ENCODE measurements around the gene BEAN1. TPM values are rescaled to one million over a fixed set of nuclear protein-coding genes. Genes with fewer than 3 reads are reported as not detected.

BEAN1 gene
- polyA plus RNA-seq, 3 donors: 0.12 to 0.81 TPM; not detected in 1

GRCh38 chr16:66468321-66468965 is 41.3 kb downstream of the BEAN1 start:
- no peaks in the 10 kb centered on the region for H3K79me2 ChIP-seq (ENCODE audit: insufficient read depth, low read length)
- peaks cover 2% of the 10 kb centered on the region for H3K4me1 Mint-ChIP-seq
- no peaks in the 10 kb centered on the region for H3K36me3 Mint-ChIP-seq
- no peak overlapping the region for H3K27ac Mint-ChIP-seq
- WGBS (ENCODE audit: insufficient coverage): 91% methylated on average over 9 of the region's 11 CpGs
- no peak overlapping the region for H2AFZ ChIP-seq (ENCODE audit: insufficient read depth, low read depth, low read length, poor library complexity, severe bottlenecking)
- intact Hi-C loops (cut with micrococcal nuclease): no loop called here
- peaks cover 0 to 7% (median 5%) of the 10 kb centered on the region in 7 donors for H3K9me3 Mint-ChIP-seq
- no peaks in the 10 kb centered on the region for H3K9me3 ChIP-seq (replicated peaks in 1 of 2; ENCODE audit: control insufficient read depth in 1 of 2, insufficient read depth in 1 of 2, low read length in 2 of 2)
- peaks cover 8 to 14% (median 11%) of the 10 kb centered on the region in 3 donors for H3K27me3 Mint-ChIP-seq (ENCODE audit: low read depth in 3 of 3)
- H3K27me3 ChIP-seq (ENCODE audit: control insufficient read depth in 2 of 2, insufficient read depth in 2 of 2, low read length in 2 of 2): no peaks in the 10 kb centered on the region
- no peak overlapping the region for H3K27ac ChIP-seq (ENCODE audit: low read depth in 1 of 2, low read length in 2 of 2)
- no peaks in the 10 kb centered on the region for H4K20me1 ChIP-seq (ENCODE audit: insufficient read depth, low read length)
- no peak overlapping the region for H3K4me3 ChIP-seq (replicated peaks in 1 of 3; ENCODE audit: low read depth in 2 of 3, low read length in 3 of 3)
- H3K4me1 ChIP-seq (ENCODE audit: control insufficient read depth in 1 of 2, insufficient read depth in 2 of 2, low read length in 2 of 2): no peaks in the 10 kb centered on the region
- H3K9ac ChIP-seq (ENCODE audit: insufficient read depth, low read length, poor library complexity, severe bottlenecking): no peak overlapping the region
- no peak overlapping the region for H3K4me3 Mint-ChIP-seq
- no peak overlapping the region for H3K4me2 ChIP-seq (replicated peaks; ENCODE audit: extremely low read depth, low read length, poor library complexity, severe bottlenecking)
- no peak for DNase-seq
- no peak for TF ChIP-seq CTCF (IDR thresholded peaks at IDR 0.05)
- no peaks in the 10 kb centered on the region for H3K36me3 ChIP-seq (replicated peaks in 1 of 2; ENCODE audit: control insufficient read depth in 1 of 2, insufficient read depth in 2 of 2, low read length in 2 of 2)

GRCh38 chr16:66469291-66469946 is 42.3 kb downstream of the BEAN1 start:
- Mint-ChIP-seq H3K4me3 (no peak overlapping the region), H3K27ac (no peak overlapping the region), H3K36me3 (no peaks in the 10 kb centered on the region), H3K9me3 (peaks cover 0 to 7% (median 5%) of the 10 kb centered on the region in 7 donors), H3K4me1 (peaks cover 2% of the 10 kb centered on the region), H3K27me3 (ENCODE audit: low read depth in 3 of 3) (peaks cover 3 to 13% (median 11%) of the 10 kb centered on the region in 3 donors)
- no peak overlapping the region for H2AFZ ChIP-seq (ENCODE audit: insufficient read depth, low read depth, low read length, poor library complexity, severe bottlenecking)
- H3K27ac ChIP-seq (ENCODE audit: low read depth in 1 of 2, low read length in 2 of 2): no peak overlapping the region
- H3K9me3 ChIP-seq (replicated peaks in 1 of 2; ENCODE audit: control insufficient read depth in 1 of 2, insufficient read depth in 1 of 2, low read length in 2 of 2): no peaks in the 10 kb centered on the region
- intact Hi-C loops (cut with micrococcal nuclease): no loop called here
- TF ChIP-seq CTCF (IDR thresholded peaks at IDR 0.05): no peak
- no peaks in the 10 kb centered on the region for H4K20me1 ChIP-seq (ENCODE audit: insufficient read depth, low read length)
- no peaks in the 10 kb centered on the region for H3K4me1 ChIP-seq (ENCODE audit: control insufficient read depth in 1 of 2, insufficient read depth in 2 of 2, low read length in 2 of 2)
- H3K36me3 ChIP-seq (replicated peaks in 1 of 2; ENCODE audit: control insufficient read depth in 1 of 2, insufficient read depth in 2 of 2, low read length in 2 of 2): no peaks in the 10 kb centered on the region
- DNase-seq: no peak
- H3K27me3 ChIP-seq (ENCODE audit: control insufficient read depth in 2 of 2, insufficient read depth in 2 of 2, low read length in 2 of 2): no peaks in the 10 kb centered on the region
- H3K79me2 ChIP-seq (ENCODE audit: insufficient read depth, low read length): no peaks in the 10 kb centered on the region
- no peak overlapping the region for H3K4me2 ChIP-seq (replicated peaks; ENCODE audit: extremely low read depth, low read length, poor library complexity, severe bottlenecking)
- H3K9ac ChIP-seq (ENCODE audit: insufficient read depth, low read length, poor library complexity, severe bottlenecking): no peak overlapping the region
- no peak overlapping the region for H3K4me3 ChIP-seq (replicated peaks in 1 of 3; ENCODE audit: low read depth in 2 of 3, low read length in 3 of 3)
- WGBS (ENCODE audit: insufficient coverage): 92% methylated on average over 10 of the region's 26 CpGs
